ENCODE results near the gene SHQ1.

DNA sequence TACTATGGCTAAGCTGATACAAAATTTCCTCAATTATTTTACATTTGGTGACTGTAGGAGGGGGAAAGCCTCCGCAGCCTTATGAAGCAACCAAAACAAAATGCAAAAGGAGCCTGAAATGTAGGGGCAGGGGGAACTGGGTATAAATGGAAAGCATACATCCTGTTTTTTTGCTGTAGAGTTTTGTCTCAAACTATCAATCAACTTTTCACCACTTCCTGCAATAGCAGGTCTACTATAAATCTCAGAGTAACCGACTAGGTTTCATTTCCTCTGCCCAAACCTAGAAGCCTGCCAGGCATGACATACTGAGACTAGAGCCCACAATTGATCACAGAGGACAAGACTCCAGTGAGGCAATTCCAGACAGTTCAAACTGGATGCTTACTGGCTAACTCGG, 91.3 kb downstream of the SHQ1 start:
- no peak for TF ChIP-seq EZH2 (IDR thresholded peaks at IDR 0.05)
- no peak for TF ChIP-seq FOXP2 (optimal IDR thresholded peaks at IDR 0.05; ENCODE audit: control extremely low read depth, extremely low read length, insufficient read depth)
- TF ChIP-seq POLR2AphosphoS5 (IDR thresholded peaks at IDR 0.05; ENCODE audit: borderline replicate concordance, low read depth, low read length), result no peak

Measured in SK-N-MC (cell line).